ENCODE measurements around the gene SRCIN1.

- TF ChIP-seq CTCF (IDR thresholded peaks at IDR 0.05 in 4 of 5, conservative IDR thresholded peaks at IDR 0.05 in 1 of 5): no peak
- no peak for TF ChIP-seq POLR2A (IDR thresholded peaks at IDR 0.05)
Measured at GRCh38 chr17:38512473-38513058, 93.2 kb downstream of the SRCIN1 start.

All from gastrocnemius medialis (tissue), 4 donors.